GM10266 (cell line): Measurements from ENCODE around the gene PLCB3.

ENCODE experiments used
- DNase-seq: peaks from one replicate; pipeline ENCODE4 v3.0.0; 2012; ENCODE audit errors: extremely low spot score
- TF ChIP-seq, protein P1 (sequence below): IDR thresholded peaks from 2 replicates; pipeline ENCODE4 v1.5.1; 2012; ENCODE audit warnings: mild to moderate bottlenecking, low read depth; ENCODE audit not compliant: control insufficient read depth, insufficient read depth; ENCODE audit errors: missing control alignments

PLCB3 gene

DNA sequence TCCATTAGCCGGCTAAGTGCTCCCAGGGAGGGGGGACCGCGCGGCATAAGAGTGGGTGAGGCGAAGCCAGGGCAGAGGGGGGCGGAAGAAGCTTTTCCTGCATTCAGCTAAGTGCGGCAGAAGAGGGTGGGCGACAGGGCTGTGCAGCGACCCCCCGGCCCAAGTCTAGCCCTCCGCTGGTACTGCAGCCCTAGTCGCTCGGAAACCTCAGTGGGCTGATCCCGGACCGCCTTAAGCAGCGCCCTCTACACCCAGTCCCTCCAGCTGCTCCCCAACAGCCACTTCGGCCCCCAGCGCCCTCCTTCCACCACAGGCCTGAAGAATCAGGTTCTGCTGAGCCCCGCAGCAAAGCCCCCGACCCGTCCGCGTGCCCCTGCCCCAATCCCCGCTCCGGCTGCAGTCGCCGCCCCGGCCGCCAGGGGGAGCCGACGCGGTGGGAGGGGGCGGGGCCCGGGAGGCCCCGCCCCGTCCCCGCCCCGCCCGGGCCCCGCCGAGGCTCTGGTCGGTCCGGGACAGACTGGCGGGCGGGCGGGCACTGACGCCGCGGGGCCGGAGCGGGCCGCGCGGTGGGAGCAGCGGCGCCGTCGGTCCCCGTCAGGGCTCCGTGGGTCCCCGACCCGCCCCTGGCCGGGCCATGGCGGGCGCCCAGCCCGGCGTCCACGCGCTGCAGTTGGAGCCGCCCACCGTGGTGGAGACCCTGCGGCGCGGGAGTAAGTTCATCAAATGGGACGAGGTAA, at the start of gene PLCB3:
Gene PLCB3 (plus strand): TSS at position 515 of the 737 bp plus-strand sequence. CDS start 120 bp downstream, at position 635.
- peak; percentile 97 for DNase-seq
- TF ChIP-seq, protein P1, sequence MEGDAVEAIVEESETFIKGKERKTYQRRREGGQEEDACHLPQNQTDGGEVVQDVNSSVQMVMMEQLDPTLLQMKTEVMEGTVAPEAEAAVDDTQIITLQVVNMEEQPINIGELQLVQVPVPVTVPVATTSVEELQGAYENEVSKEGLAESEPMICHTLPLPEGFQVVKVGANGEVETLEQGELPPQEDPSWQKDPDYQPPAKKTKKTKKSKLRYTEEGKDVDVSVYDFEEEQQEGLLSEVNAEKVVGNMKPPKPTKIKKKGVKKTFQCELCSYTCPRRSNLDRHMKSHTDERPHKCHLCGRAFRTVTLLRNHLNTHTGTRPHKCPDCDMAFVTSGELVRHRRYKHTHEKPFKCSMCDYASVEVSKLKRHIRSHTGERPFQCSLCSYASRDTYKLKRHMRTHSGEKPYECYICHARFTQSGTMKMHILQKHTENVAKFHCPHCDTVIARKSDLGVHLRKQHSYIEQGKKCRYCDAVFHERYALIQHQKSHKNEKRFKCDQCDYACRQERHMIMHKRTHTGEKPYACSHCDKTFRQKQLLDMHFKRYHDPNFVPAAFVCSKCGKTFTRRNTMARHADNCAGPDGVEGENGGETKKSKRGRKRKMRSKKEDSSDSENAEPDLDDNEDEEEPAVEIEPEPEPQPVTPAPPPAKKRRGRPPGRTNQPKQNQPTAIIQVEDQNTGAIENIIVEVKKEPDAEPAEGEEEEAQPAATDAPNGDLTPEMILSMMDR: peak; percentile 84

DNA sequence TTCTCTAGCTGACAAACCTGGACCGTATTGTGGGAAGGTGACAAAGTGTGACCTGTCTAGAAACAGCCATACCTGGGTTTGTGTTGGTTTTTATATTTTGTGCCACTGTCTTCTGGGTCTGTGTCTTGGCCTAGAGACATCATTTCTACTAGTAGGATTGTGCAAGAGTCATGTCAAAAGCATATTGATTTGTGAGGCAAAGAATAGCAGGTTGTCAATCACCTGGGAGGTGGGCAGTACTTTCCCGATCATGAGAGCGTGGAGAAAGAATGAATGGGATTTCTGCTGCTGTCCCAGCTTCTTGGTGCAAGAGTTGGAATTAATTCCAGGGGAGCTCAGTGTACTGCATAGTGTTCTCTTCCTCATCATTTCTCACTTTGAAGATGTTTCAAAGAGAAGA, 49.8 kb upstream of the PLCB3 start:
- DNase-seq: no peak
- TF ChIP-seq, protein P1: no peak

DNA sequence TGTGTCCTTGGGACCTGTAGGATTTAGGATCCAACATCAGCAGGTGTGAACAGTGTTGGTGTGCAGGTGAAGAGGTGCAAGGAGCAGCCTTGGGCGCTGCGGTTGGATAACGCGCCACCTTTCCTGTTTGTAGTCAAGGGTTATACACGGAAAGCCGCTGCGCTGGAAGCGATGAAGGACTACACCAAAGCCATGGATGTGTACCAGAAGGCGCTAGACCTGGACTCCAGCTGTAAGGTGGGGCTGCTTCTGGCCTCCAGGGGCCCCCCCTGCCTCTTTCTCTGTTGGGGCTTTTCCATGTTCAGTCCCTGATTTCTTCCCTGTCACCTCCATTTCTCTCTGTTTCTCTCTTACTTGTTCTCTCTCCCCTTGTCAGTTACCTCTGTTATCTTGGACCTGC, 48.3 kb upstream of the PLCB3 start:
- no peak for DNase-seq
- TF ChIP-seq, protein P1: no peak

DNA sequence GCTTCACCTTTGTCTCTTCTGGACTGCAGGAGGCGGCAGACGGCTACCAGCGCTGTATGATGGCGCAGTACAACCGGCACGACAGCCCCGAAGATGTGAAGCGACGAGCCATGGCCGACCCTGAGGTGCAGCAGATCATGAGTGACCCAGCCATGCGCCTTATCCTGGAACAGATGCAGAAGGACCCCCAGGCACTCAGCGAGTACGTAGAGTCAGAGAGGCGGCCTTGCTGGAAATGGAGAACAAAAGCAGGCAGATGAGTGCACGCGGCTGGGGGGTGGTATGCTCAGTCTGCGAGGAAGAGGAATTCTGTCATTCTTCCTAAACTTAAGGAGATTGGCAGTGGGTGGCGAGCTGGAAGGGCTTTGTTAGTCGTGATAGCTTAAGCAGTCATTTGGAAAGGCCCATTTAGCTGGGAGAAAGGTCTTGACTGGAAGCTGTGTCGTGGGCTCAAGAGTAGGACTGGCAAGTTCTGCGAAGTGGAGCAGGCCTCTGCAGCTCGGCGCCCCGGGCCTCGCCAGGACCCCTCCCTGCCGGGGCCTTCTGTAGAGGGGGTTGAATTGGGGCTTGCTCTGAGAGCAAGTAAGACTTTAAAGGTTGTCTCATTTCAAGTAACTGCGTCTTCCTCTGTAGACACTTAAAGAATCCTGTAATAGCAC, 47.8 kb upstream of the PLCB3 start:
- no peak for DNase-seq
- TF ChIP-seq, protein P1: no peak

DNA sequence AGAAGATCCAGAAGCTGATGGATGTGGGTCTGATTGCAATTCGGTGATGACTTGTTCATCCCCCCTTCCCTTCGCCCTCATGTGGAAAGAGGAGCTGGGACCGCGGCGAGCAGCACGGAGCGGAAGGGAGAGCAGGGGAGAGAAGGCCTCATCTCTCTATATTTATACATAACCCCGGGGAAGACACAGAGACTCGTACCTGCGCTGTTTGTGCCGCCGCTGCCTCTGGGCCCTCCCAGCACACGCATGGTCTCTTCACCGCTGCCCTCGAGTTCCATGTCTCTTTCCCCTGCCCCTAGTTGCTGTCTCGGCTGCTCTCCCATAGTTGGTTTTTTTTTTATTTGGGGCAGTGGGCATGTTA, 47.3 kb upstream of the PLCB3 start:
- no peak for DNase-seq
- TF ChIP-seq, protein P1: no peak

DNA sequence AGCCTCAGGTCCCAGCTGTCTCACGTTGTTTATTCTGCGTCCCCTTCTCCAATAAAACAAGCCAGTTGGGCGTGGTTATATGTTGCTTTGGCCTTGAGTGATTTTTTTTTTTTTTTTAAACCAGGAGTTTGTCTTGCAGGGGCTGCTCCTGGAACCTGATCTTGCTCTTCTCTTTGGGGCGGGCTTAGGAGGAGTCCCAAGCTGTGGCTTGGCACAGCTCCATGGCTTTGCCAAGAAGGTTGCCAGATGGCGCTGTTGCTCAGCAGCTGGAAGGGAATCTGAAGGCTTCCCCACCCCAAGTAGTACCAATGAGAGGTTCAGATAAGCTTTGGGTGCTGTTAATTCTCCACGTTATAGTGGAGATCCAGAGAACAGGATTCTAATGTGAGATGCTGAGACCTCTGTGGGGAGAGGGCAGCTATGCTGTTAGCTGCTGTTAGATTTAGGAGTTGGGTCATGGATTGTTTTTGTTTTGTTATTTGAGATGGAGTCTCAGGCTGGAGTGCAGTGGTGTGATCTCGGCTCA, 46.8 kb upstream of the PLCB3 start:
- DNase-seq: peak; percentile 78
- TF ChIP-seq, protein P1: peak; percentile 82
